GM12878 (cell line): ENCODE data around the gene MRPL55. TPM values are rescaled to one million over a fixed set of nuclear protein-coding genes. Genes with fewer than 3 reads are reported as not detected.

ENCODE experiments used
- ATAC-seq: fragments of 200-7000 bp; cut with Tn5 transposase; 3 replicates; pipeline ENCODE4 v1.9.1; 2020; ENCODE audit warnings: mild to moderate bottlenecking, moderate library complexity
- BruUV-seq: library from RNA; stranded (reverse); fragments of 400-500 nt; replicated peaks from 2 replicates; lab custom pipeline; 2021; lab: Mats Ljungman, UMichigan
- CTCF ChIA-PET: fragments of 300-600 bp; sonication (Branson Sonifier 250); formaldehyde crosslinking; extraction: SDS; loops from one replicate; lab custom pipeline; 2021; ENCODE audit warnings: inconsistent platforms; lab: Yijun Ruan, JAX
- POLR2A ChIA-PET: fragments of 350-600 bp; formaldehyde crosslinking; extraction: SDS; loops from one replicate; lab custom pipeline; 2021; ENCODE audit warnings: inconsistent platforms; lab: Charles Lee
- RAD21 ChIA-PET: fragments of 300-600 bp; sonication (Branson Sonifier 250); formaldehyde crosslinking; loops from one replicate; lab custom pipeline; 2023; ENCODE audit warnings: antibody characterized with exemption; ENCODE audit not compliant: unreplicated experiment; lab: Charles Lee
- SMC1A ChIA-PET: fragments of 300-600 bp; sonication (Branson Sonifier 250); formaldehyde crosslinking; loops from one replicate; lab custom pipeline; 2023; ENCODE audit not compliant: unreplicated experiment, uncharacterized antibody; lab: Charles Lee
- DNase-seq: peaks from one replicate; pipeline ENCODE4 v3.0.0-alpha.2; 2011; ENCODE audit warnings: low read depth, low spot score
- FAIRE-seq: peaks from 3 replicates; lab custom pipeline; 2011; peaks lifted over from hg19 to GRCh38; lab: Jason Lieb, UNC
- H2AFZ ChIP-seq: 2 replicates; pipeline ENCODE4 v1.6.0; 2011; ENCODE audit warnings: low read depth, low read length, control low read depth; ENCODE audit not compliant: control insufficient read depth
- H3K27ac ChIP-seq: 2 replicates; pipeline ENCODE4 v1.5.1; 2011; ENCODE audit warnings: control low read depth; ENCODE audit not compliant: control insufficient read depth, insufficient read depth
- H3K27me3 ChIP-seq, 2 experiments: replicated peaks in 1 of 2; 2 replicates each; pipeline versions ENCODE4 v1.6.0 to v1.6.1; 2011; ENCODE audit warnings: low read length in 1 of 2; ENCODE audit not compliant: control insufficient read depth in 2 of 2, insufficient read depth in 2 of 2
- H3K36me3 ChIP-seq, 2 experiments: 2 replicates each; pipeline ENCODE4 v1.5.1; 2011; ENCODE audit warnings: low read length in 1 of 2; ENCODE audit not compliant: control insufficient read depth in 2 of 2, insufficient read depth in 2 of 2
- H3K4me1 ChIP-seq: 2 replicates; pipeline ENCODE4 v1.6.1; 2011; ENCODE audit warnings: mild to moderate bottlenecking, low read length, moderate library complexity, mixed read lengths; ENCODE audit not compliant: control insufficient read depth, insufficient read depth
- H3K4me2 ChIP-seq: 2 replicates; pipeline ENCODE4 v1.6.0; 2011; ENCODE audit warnings: control low read depth; ENCODE audit not compliant: control insufficient read depth, insufficient read depth
- H3K4me3 ChIP-seq: fragments of 200-600 bp; sonication (generic); 2 replicates; pipeline ENCODE4 v1.5.1; 2016
- H3K79me2 ChIP-seq: 2 replicates; pipeline ENCODE4 v1.6.0; 2011; ENCODE audit warnings: low read length; ENCODE audit not compliant: control insufficient read depth, insufficient read depth
- H3K9ac ChIP-seq: 2 replicates; pipeline ENCODE4 v1.8.0; 2011; ENCODE audit warnings: low read length, control low read depth, mixed read lengths; ENCODE audit not compliant: control insufficient read depth, insufficient read depth
- H3K9me3 ChIP-seq: replicated peaks from 3 replicates; pipeline ENCODE4 v1.5.1; 2011; ENCODE audit warnings: mild to moderate bottlenecking, low read length; ENCODE audit not compliant: control insufficient read depth, insufficient read depth
- H4K20me1 ChIP-seq: 2 replicates; pipeline ENCODE4 v1.6.0; 2011; ENCODE audit not compliant: control insufficient read depth, insufficient read depth
- BHLHE40 ChIP-seq, 2 experiments: fragments of 450-650 bp in 1 of 2; IDR thresholded peaks; 2 replicates each; pipeline ENCODE4 v1.6.1; 2011 to 2017; ENCODE audit warnings: low read depth in 2 of 2, borderline replicate concordance in 1 of 2, improper control_type of control experiment in 1 of 2, low read length in 1 of 2, mild to moderate bottlenecking in 1 of 2
- DPF2 ChIP-seq: fragments of 450-650 bp; IDR thresholded peaks from 2 replicates; pipeline ENCODE4 v1.6.1; 2017; ENCODE audit warnings: mild to moderate bottlenecking
- HSF1 ChIP-seq: fragments of 150-350 bp; IDR thresholded peaks from 2 replicates; pipeline ENCODE4 v1.6.1; 2014; ENCODE audit warnings: mild to moderate bottlenecking, low read depth, low read length
- IKZF2 ChIP-seq, 2 experiments: fragments of 450-650 bp; IDR thresholded peaks; 2 replicates each; pipeline ENCODE4 v1.6.1; 2017; ENCODE audit warnings: mild to moderate bottlenecking in 2 of 2, moderate library complexity in 2 of 2
- MXI1 ChIP-seq: fragments of 150-350 bp; IDR thresholded peaks from 2 replicates; pipeline ENCODE4 v1.6.1; 2011; ENCODE audit warnings: low read depth, mild to moderate bottlenecking, inconsistent platforms, low read length, improper control_type of control experiment
- NRF1 ChIP-seq: conservative IDR thresholded peaks from 2 replicates; pipeline ENCODE4 v1.6.1; 2011; ENCODE audit warnings: mild to moderate bottlenecking, low read depth, low read length, improper control_type of control experiment
- PBX3 ChIP-seq: IDR thresholded peaks from 2 replicates; pipeline ENCODE4 v1.6.1; 2011; ENCODE audit warnings: mild to moderate bottlenecking, low read depth, low read length, moderate library complexity; ENCODE audit not compliant: insufficient replicate concordance
- RAD51 ChIP-seq: fragments of 450-650 bp; IDR thresholded peaks from 2 replicates; pipeline ENCODE4 v1.6.1; 2016; ENCODE audit warnings: moderate library complexity, mild to moderate bottlenecking, inconsistent platforms
- SREBF1 ChIP-seq: IDR thresholded peaks from 2 replicates; pipeline ENCODE4 v1.6.1; 2012; ENCODE audit warnings: mild to moderate bottlenecking, low read length
- TCF3 ChIP-seq: IDR thresholded peaks from 2 replicates; pipeline ENCODE4 v1.6.1; 2012; ENCODE audit warnings: low read depth, mild to moderate bottlenecking, low read length, borderline replicate concordance; ENCODE audit not compliant: insufficient read depth
- WGBS: methylation state at CpG from one replicate; pipeline ENCODE4 v1.1.6; 2016; ENCODE audit warnings: low lambda C conversion rate; ENCODE audit not compliant: insufficient replicate concordance, insufficient coverage; ENCODE audit errors: missing lambda C conversion rate; 5-methylcytosine and 5-hydroxymethylcytosine counted together
- in situ Hi-C: fragments of 300-500 bp; cut with MboI; formaldehyde crosslinking; loops from 9 replicates; pipeline ENCODE4 v1.14.3; 2018; ENCODE audit warnings: mixed read lengths
- intact Hi-C: fragments of 100-400 bp; cut with micrococcal nuclease; formaldehyde crosslinking; loops from one replicate; pipeline ENCODE4 v1.14.2; 2022; ENCODE audit not compliant: unreplicated experiment
- polyA plus RNA-seq, 11 experiments: library from polyadenylated mRNA; depleted of rRNA in 4 of 11; unstranded in 6 of 11; stranded (reverse) in 5 of 11; fragments of >200 nt; fragmentation: Nextera tagmentation in 4 of 11; fragmentation: Illumina TruSeq in 1 of 11; extraction: Ambion mirVana in 4 of 11; extraction: Trizol in 1 of 11; gene quantifications; 1 replicate in 1 of 11; 2 replicates in 10 of 11; pipeline versions ENCODE4 v1.2.1 to v1.2.3, GENCODE V29; 2011 to 2016; ENCODE audit warnings: inconsistent platforms in 2 of 11, missing spikeins in 2 of 11, low read depth in 1 of 11
- total RNA-seq, 4 experiments: library from RNA; depleted of rRNA in 3 of 4; stranded (reverse); fragments of >200 nt in 3 of 4; fragmentation: Illumina TruSeq in 1 of 4; extraction: Trizol in 1 of 4; gene quantifications; 2 replicates each; pipeline versions ENCODE4 v1.2.1 to v1.2.3, GENCODE V29; 2013 to 2021

MRPL55 gene
- total and polyA plus RNA-seq, 10 of the 15 experiments (the other 5 are each of a cell fraction or from before 2014, with no cell fraction given): 15.1 to 143 (median 55.8) TPM

- H3K79me2 ChIP-seq: no peaks in the 10 kb centered on the region
- no TSS peak for BruUV-seq
- no peaks in the 10 kb centered on the region; the same call in 2 of the 3 replicates for H3K9me3 ChIP-seq
- ChIA-PET POLR2A (no interaction called here), CTCF (no interaction called here), SMC1A (no interaction called here), RAD21 (no interaction called here)
- H2AFZ ChIP-seq: no peak overlapping the region
- H3K9ac ChIP-seq: no peak overlapping the region
- H3K27ac ChIP-seq: no peak overlapping the region
- H3K4me2 ChIP-seq: peak overlapping the region; percentile 38; the same call in 1 of the 2 replicates
- H3K27me3 ChIP-seq: peaks cover 0 to 7% of the 10 kb centered on the region in 2 experiments; a peak in 3 of 4 replicates
- no peaks in the 10 kb centered on the region for H4K20me1 ChIP-seq
- no peak for DNase-seq
- ATAC-seq: peak; percentile 35
- H3K36me3 ChIP-seq: no peaks in the 10 kb centered on the region
- H3K4me1 ChIP-seq: no peaks in the 10 kb centered on the region
- no peak for FAIRE-seq
- WGBS: 18% methylated on average over 65 of the region's 66 CpGs
- H3K4me3 ChIP-seq: no peak overlapping the region
- intact Hi-C loops: no loop called here
- TF ChIP-seq RAD51: no peak
- no peak for TF ChIP-seq PBX3
- no peak for TF ChIP-seq IKZF2 (IDR thresholded peaks at IDR 0.05)
- TF ChIP-seq TCF3: 0 out of 2 replicates have a peak, but pooled peaks have one; percentile 16
- no peak for TF ChIP-seq HSF1
- TF ChIP-seq MXI1: no peak
- TF ChIP-seq SREBF1: no peak
- TF ChIP-seq BHLHE40 (IDR thresholded peaks at IDR 0.05; ENCODE audit: borderline replicate concordance in 1 of 2, low read depth in 2 of 2, low read length in 1 of 2): peak in 1 of 2 experiments; percentile 31; a peak in 1 of 4 replicates
- TF ChIP-seq DPF2: no peak
- TF ChIP-seq NRF1: no peak
- TF ChIP-seq, all 136 proteins: peak for 2
- in situ Hi-C loops: no loop called here
Measured at GRCh38 chr1:228058949-228059633, 50.0 kb downstream of the MRPL55 start.
